Omental fat pad (tissue), 4 donors: Measurements from ENCODE around the gene CNTRL. TPM values are rescaled to one million over a fixed set of nuclear protein-coding genes. Genes with fewer than 3 reads are reported as not detected.
"Not testable (repeated sequence)": the region's sequence is repeated elsewhere in the genome, so short reads cannot be mapped to it uniquely, and the experiment has no call there.

Source experiments
- ATAC-seq: fragments of 150-250 bp; one replicate; pipeline ENCODE4 v1.9.1; 2016; ENCODE audit warnings: mild to moderate bottlenecking, moderate library complexity; ENCODE audit not compliant: low FRiP score
- DNase-seq: peaks from one replicate; pipeline ENCODE4 v3.0.0-alpha.2; 2019; ENCODE audit warnings: low spot score
- total RNA-seq, 4 donors: library from RNA; depleted of rRNA; stranded (reverse); fragments of >200 nt; gene quantifications; one replicate each; pipeline ENCODE4 v1.1.0, GENCODE V29; 2016
- TF ChIP-seq, protein P1 (sequence below), 3 donors: fragments of 450-650 bp; IDR thresholded peaks; one replicate each; pipeline ENCODE4 v1.5.1; 2016 to 2017; ENCODE audit warnings: antibody characterized with exemption in 3 of 3, mild to moderate bottlenecking in 3 of 3, moderate library complexity in 2 of 3

Gene CNTRL
- total RNA-seq, 4 donors from 2014 or later, result 16.6 to 24.7 (median 17.8) TPM

GRCh38 chr9:121073038-121073437 lies 1.7 kb upstream of the CNTRL start:
- DNase-seq (no peak), ATAC-seq (peak; percentile 16)
- TF ChIP-seq, protein P1, sequence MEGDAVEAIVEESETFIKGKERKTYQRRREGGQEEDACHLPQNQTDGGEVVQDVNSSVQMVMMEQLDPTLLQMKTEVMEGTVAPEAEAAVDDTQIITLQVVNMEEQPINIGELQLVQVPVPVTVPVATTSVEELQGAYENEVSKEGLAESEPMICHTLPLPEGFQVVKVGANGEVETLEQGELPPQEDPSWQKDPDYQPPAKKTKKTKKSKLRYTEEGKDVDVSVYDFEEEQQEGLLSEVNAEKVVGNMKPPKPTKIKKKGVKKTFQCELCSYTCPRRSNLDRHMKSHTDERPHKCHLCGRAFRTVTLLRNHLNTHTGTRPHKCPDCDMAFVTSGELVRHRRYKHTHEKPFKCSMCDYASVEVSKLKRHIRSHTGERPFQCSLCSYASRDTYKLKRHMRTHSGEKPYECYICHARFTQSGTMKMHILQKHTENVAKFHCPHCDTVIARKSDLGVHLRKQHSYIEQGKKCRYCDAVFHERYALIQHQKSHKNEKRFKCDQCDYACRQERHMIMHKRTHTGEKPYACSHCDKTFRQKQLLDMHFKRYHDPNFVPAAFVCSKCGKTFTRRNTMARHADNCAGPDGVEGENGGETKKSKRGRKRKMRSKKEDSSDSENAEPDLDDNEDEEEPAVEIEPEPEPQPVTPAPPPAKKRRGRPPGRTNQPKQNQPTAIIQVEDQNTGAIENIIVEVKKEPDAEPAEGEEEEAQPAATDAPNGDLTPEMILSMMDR (IDR thresholded peaks at IDR 0.05), result no peak

- no peak for ATAC-seq
Measured at GRCh38 chr9:121075251-121076036, 689 bp downstream of the CNTRL start.

GRCh38 chr9:121082075-121082474 lies 7.3 kb downstream of the CNTRL start:
- ATAC-seq (no peak), DNase-seq (no peak)
- TF ChIP-seq, protein P1 (IDR thresholded peaks at IDR 0.05), result no peak

More at GRCh38 chr9:121075251-121076036, 689 bp downstream of the CNTRL start:
- TF ChIP-seq, protein P1 (IDR thresholded peaks at IDR 0.05), result no peak
- no peak for DNase-seq

GRCh38 chr9:121085661-121086060 lies 10.9 kb downstream of the CNTRL start:
- DNase-seq (no peak), ATAC-seq (no peak)
- TF ChIP-seq, protein P1 (IDR thresholded peaks at IDR 0.05), result no peak

GRCh38 chr9:121088576-121088975 lies 13.8 kb downstream of the CNTRL start:
- TF ChIP-seq, protein P1 (IDR thresholded peaks at IDR 0.05), result no peak
- ATAC-seq (no peak), DNase-seq (no peak)

DNA sequence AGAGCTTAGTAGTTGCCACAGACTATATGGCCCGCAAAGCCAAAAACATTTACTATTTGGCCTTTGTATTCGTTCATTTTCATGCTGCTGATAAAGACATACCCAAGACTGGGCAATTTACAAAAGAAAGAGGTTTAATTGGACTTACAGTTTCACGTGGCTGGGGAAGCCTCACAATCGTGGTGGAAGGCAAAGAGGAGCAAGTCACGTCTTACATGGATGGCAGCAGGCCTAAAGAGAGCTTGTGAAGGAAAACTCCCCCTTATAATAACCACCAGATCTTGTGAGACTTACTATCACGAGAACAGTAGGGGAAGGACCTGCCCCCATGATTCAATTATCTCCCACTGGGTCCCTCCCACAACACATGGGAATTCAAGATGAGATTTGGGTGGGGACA lies 16.0 kb downstream of the CNTRL start:
- ATAC-seq, DNase-seq: not testable (repeated sequence)

DNA sequence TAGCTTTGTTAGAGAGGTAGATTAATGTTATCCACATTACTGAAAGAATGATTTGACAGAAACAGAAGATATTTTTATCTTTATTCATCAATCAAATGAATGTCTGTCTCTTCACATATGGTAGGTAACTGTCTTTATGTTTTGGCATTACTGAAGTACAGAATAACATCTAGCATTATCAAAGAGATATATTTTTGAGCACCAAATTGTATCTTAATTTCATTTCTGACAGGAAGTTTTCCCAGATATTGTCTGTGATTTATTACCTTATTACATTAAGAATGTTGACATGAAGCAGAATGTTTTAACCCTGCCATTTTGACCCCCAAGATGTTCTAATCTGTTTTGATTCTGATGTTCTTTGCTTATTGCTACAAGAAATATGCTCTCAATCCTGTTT lies 20.3 kb downstream of the CNTRL start:
- no peak for ATAC-seq
- DNase-seq, result no peak
- TF ChIP-seq, protein P1 (IDR thresholded peaks at IDR 0.05), result no peak
